Heart left ventricle (tissue), 13 donors: Measurements from ENCODE around the gene CHN1.

Source experiments
- CTCF ChIP-seq, 12 donors: fragments of 200-600 bp; sonication (generic) in 4 of 12; IDR thresholded peaks; one replicate each; pipeline versions ENCODE4 v1.5.0 to v1.8.0; 2018 to 2022; ENCODE audit warnings: antibody characterized with exemption in 12 of 12, mild to moderate bottlenecking in 5 of 12
- POLR2A ChIP-seq, 2 donors: fragments of 450-650 bp; IDR thresholded peaks; one replicate each; pipeline ENCODE4 v1.6.1; 2017; ENCODE audit warnings: antibody characterized with exemption in 2 of 2, mild to moderate bottlenecking in 2 of 2, moderate library complexity in 2 of 2
- donor health status: ischemic (EF 13 %, LVEDD 7.1; RV severe dilation, severe dysfunction).
- donor health status: DM: no; HTN: yes; CAD: no.
- donor health status: DM: no; HTN: no; CAD: no.
- donor health status: ischemic (EF 25% LVEDD 6.9; RV normal size, moderate dysfunction).
- donor health status: ischemic (EF 25% LVEDD 5.7; RV mildly dilated, moderate dysfunction).
- donor health status: ischemic (EF 35%, LVEDD 5.7; RV mildly dilated, moderate dysfunction).
- donor health status: nonischemic (EF 11% LVEDD 7.7; RV severe dilation, severe dysfunction).
- donor health status: DM: yes; HTN: yes; CAD: no.
- donor health status: PGD.
- donor health status: ischemic (EF 29% LVEDD 5.4; RV normal size, mild dysfunction).
- donor health status: nonischemic (EF 23%, LVEDD 6.1; RV moderate dilation, normal function).

- TF ChIP-seq CTCF (IDR thresholded peaks at IDR 0.05) (no peak), POLR2A (IDR thresholded peaks at IDR 0.05) (no peak)
Measured at GRCh38 chr2:174780191-174780840, 224.9 kb downstream of the CHN1 start.
